Fibroblast of lung (primary cell): ENCODE results near the gene PAPLN. TPM values are rescaled to one million over a fixed set of nuclear protein-coding genes. Genes with fewer than 3 reads are reported as not detected.

ENCODE experiments used
- DNase-seq, 2 donors: peaks; one replicate each; pipeline versions ENCODE4 v3.0.0 to v3.0.0-alpha.2; 2010; ENCODE audit warnings: low read depth in 2 of 2
- H2AFZ ChIP-seq: 2 replicates; pipeline ENCODE4 v1.5.1; 2012; ENCODE audit warnings: low read length, control low read depth, inconsistent platforms
- H3K27ac ChIP-seq: 2 replicates; pipeline ENCODE4 v1.5.1; 2011; ENCODE audit warnings: low read length, control low read depth; ENCODE audit not compliant: insufficient read depth
- H3K27me3 ChIP-seq: 2 replicates; pipeline ENCODE4 v1.5.1; 2011; ENCODE audit warnings: mild to moderate bottlenecking, low read length; ENCODE audit not compliant: control insufficient read depth, insufficient read depth
- H3K36me3 ChIP-seq: 2 replicates; pipeline ENCODE4 v1.5.1; 2011; ENCODE audit warnings: low read length; ENCODE audit not compliant: control insufficient read depth, insufficient read depth
- H3K4me1 ChIP-seq: 2 replicates; pipeline ENCODE4 v1.5.1; 2011; ENCODE audit warnings: low read length; ENCODE audit not compliant: control insufficient read depth, insufficient read depth; ENCODE audit errors: extremely low read depth
- H3K4me2 ChIP-seq: 2 replicates; pipeline ENCODE4 v1.5.1; 2011; ENCODE audit warnings: low read length, control low read depth; ENCODE audit not compliant: insufficient read depth; ENCODE audit errors: extremely low read depth
- H3K4me3 ChIP-seq, 4 experiments: fragments of 200-600 bp in 1 of 4; sonication (generic) in 1 of 4; replicated peaks in 1 of 4; 2 replicates each; pipeline ENCODE4 v1.5.1; 2011 to 2016; ENCODE audit warnings: low read length in 4 of 4, low read depth in 3 of 4, mild to moderate bottlenecking in 3 of 4, control low read depth in 2 of 4, inconsistent platforms in 1 of 4, mixed read lengths in 1 of 4; ENCODE audit not compliant: insufficient read depth in 1 of 4; ENCODE audit errors: control extremely low read depth in 1 of 4
- H3K79me2 ChIP-seq: 2 replicates; pipeline ENCODE4 v1.5.1; 2012; ENCODE audit warnings: mild to moderate bottlenecking, low read length, inconsistent platforms; ENCODE audit not compliant: control insufficient read depth, insufficient read depth
- H3K9ac ChIP-seq: 2 replicates; pipeline ENCODE4 v1.5.1; 2011; ENCODE audit warnings: mild to moderate bottlenecking, low read length, control low read depth; ENCODE audit not compliant: insufficient read depth
- H3K9me3 ChIP-seq: 2 replicates; pipeline ENCODE4 v1.5.1; 2012; ENCODE audit warnings: low read depth, low read length; ENCODE audit not compliant: control insufficient read depth, insufficient read depth
- H4K20me1 ChIP-seq: 2 replicates; pipeline ENCODE4 v1.5.1; 2011; ENCODE audit warnings: low read length; ENCODE audit not compliant: control insufficient read depth, insufficient read depth; ENCODE audit errors: extremely low read depth
- CTCF ChIP-seq, 2 donors: IDR thresholded peaks in 1 of 2; conservative IDR thresholded peaks in 1 of 2; 1 replicate in 1 of 2; 2 replicates in 1 of 2; pipeline ENCODE4 v1.5.1; 2011 to 2012; ENCODE audit warnings: low read length in 2 of 2, control low read depth in 1 of 2, inconsistent platforms in 1 of 2, low read depth in 1 of 2, mild to moderate bottlenecking in 1 of 2
- EZH2 ChIP-seq: IDR thresholded peaks from 2 replicates; pipeline ENCODE4 v1.5.1; 2012; ENCODE audit warnings: low read length, control low read depth, mild to moderate bottlenecking; ENCODE audit errors: missing control alignments
- polyA plus RNA-seq, 2 donors: library from polyadenylated mRNA; depleted of rRNA in 1 of 2; stranded (reverse) in 1 of 2; unstranded in 1 of 2; fragments of >200 nt; gene quantifications; 2 replicates each; pipeline ENCODE4 v1.2.1, GENCODE V29; 2011 to 2012; ENCODE audit warnings: missing spikeins in 1 of 2
- total RNA-seq: library from RNA; depleted of rRNA; stranded (reverse); fragments of >200 nt; gene quantifications from 2 replicates; pipeline ENCODE4 v1.2.1, GENCODE V29; 2014

Gene PAPLN
- total and polyA plus RNA-seq, 2 donors (not counting 1 experiment from before 2014, with no cell fraction given) = 1.3 to 6.9 TPM

- Histone ChIP-seq H3K4me1 (no peaks in the 10 kb centered on the region), H3K4me2 (no peak overlapping the region), H3K9ac (no peak overlapping the region), H3K27ac (no peak overlapping the region), H3K79me2 (no peaks in the 10 kb centered on the region), H3K4me3 (no peak overlapping the region), H3K9me3 (no peaks in the 10 kb centered on the region), H4K20me1 (no peaks in the 10 kb centered on the region), H3K36me3 (no peaks in the 10 kb centered on the region), H3K27me3 (no peaks in the 10 kb centered on the region), H2AFZ (no peak overlapping the region)
- TF ChIP-seq EZH2 = no peak
- no peak for TF ChIP-seq CTCF (conservative IDR thresholded peaks at IDR 0.05 in 1 of 2, IDR thresholded peaks at IDR 0.05 in 1 of 2; ENCODE audit: low read depth in 1 of 2, low read length in 2 of 2)
- DNase-seq = no peak
Observed at GRCh38 chr14:73250317-73250713, 13.0 kb downstream of the PAPLN start.

- no peak overlapping the region for H3K27ac ChIP-seq
- no peaks in the 10 kb centered on the region for H3K27me3 ChIP-seq
- no peaks in the 10 kb centered on the region for H3K36me3 ChIP-seq
- H3K79me2 ChIP-seq = no peaks in the 10 kb centered on the region
- no peak for TF ChIP-seq EZH2
- TF ChIP-seq CTCF (conservative IDR thresholded peaks at IDR 0.05 in 1 of 2, IDR thresholded peaks at IDR 0.05 in 1 of 2; ENCODE audit: low read depth in 1 of 2, low read length in 2 of 2) = no peak
- H3K4me2 ChIP-seq = no peak overlapping the region
- no peaks in the 10 kb centered on the region for H3K4me1 ChIP-seq
- DNase-seq = no peak
- H3K9ac ChIP-seq = no peak overlapping the region
- H2AFZ ChIP-seq = no peak overlapping the region
- no peaks in the 10 kb centered on the region for H4K20me1 ChIP-seq
- H3K9me3 ChIP-seq = no peaks in the 10 kb centered on the region
- no peak overlapping the region for H3K4me3 ChIP-seq
Observed at GRCh38 chr14:73250781-73251500, 13.6 kb downstream of the PAPLN start.

GRCh38 chr14:73251516-73252215 lies 14.4 kb downstream of the PAPLN start:
- no peaks in the 10 kb centered on the region for H3K36me3 ChIP-seq
- no peak overlapping the region for H3K27ac ChIP-seq
- no peaks in the 10 kb centered on the region for H3K27me3 ChIP-seq
- no peak overlapping the region for H2AFZ ChIP-seq
- no peaks in the 10 kb centered on the region for H4K20me1 ChIP-seq
- no peak overlapping the region for H3K4me2 ChIP-seq
- no peak overlapping the region for H3K4me3 ChIP-seq
- no peak for DNase-seq
- TF ChIP-seq EZH2 (no peak), CTCF (conservative IDR thresholded peaks at IDR 0.05 in 1 of 2, IDR thresholded peaks at IDR 0.05 in 1 of 2; ENCODE audit: low read depth in 1 of 2, low read length in 2 of 2) (no peak)
- H3K4me1 ChIP-seq = no peaks in the 10 kb centered on the region
- no peaks in the 10 kb centered on the region for H3K9me3 ChIP-seq
- no peaks in the 10 kb centered on the region for H3K79me2 ChIP-seq
- no peak overlapping the region for H3K9ac ChIP-seq
